GM23338 (cell line): ENCODE measurements around the gene CABP4. TPM values are rescaled to one million over a fixed set of nuclear protein-coding genes. Genes with fewer than 3 reads are reported as not detected.
A peak's percentile ranks its signal among the peaks of the same experiment; 100 is the strongest.

Experiments
- ATAC-seq: fragments of 200-7000 bp; cut with Tn5 transposase; 3 replicates; pipeline ENCODE4 v1.9.1; 2020
- DNase-seq: peaks from one replicate; pipeline ENCODE4 v3.0.0-alpha.2; 2015; ENCODE audit warnings: low spot score
- H2AFZ ChIP-seq: fragments of 200-600 bp; sonication (generic); 2 replicates; pipeline ENCODE4 v1.8.0; 2016; ENCODE audit warnings: antibody characterized with exemption, mild to moderate bottlenecking, moderate library complexity
- H3F3A ChIP-seq: fragments of 200-600 bp; sonication (generic); replicated peaks from 2 replicates; pipeline ENCODE4 v1.8.0; 2017; ENCODE audit warnings: antibody characterized with exemption, mixed run types, low read depth
- H3K27ac ChIP-seq: fragments of 200-600 bp; sonication (generic); 2 replicates; pipeline ENCODE4 v1.6.1; 2016; ENCODE audit warnings: low read depth
- H3K27me3 ChIP-seq: fragments of 200-600 bp; sonication (generic); 2 replicates; pipeline ENCODE4 v1.8.0; 2016; ENCODE audit warnings: mild to moderate bottlenecking, mixed run types, moderate library complexity; ENCODE audit not compliant: insufficient read depth
- H3K36me3 ChIP-seq: fragments of 200-600 bp; sonication (generic); 2 replicates; pipeline ENCODE4 v1.8.0; 2016; ENCODE audit warnings: mild to moderate bottlenecking; ENCODE audit not compliant: insufficient read depth
- H3K4me1 ChIP-seq: fragments of 200-600 bp; sonication (generic); 2 replicates; pipeline ENCODE4 v1.8.0; 2016; ENCODE audit warnings: mild to moderate bottlenecking, moderate library complexity; ENCODE audit not compliant: insufficient read depth
- H3K4me2 ChIP-seq: fragments of 200-600 bp; sonication (generic); 2 replicates; pipeline ENCODE4 v1.7.1; 2017; ENCODE audit warnings: mixed run types
- H3K4me3 ChIP-seq: fragments of 200-600 bp; sonication (generic); 2 replicates; pipeline ENCODE4 v1.6.1; 2016; ENCODE audit warnings: mixed run types
- H3K79me2 ChIP-seq: fragments of 200-600 bp; sonication (generic); replicated peaks from 2 replicates; pipeline ENCODE4 v1.8.0; 2017; ENCODE audit warnings: mild to moderate bottlenecking; ENCODE audit not compliant: insufficient read depth
- H3K9me2 ChIP-seq: fragments of 200-600 bp; sonication (generic); 2 replicates; pipeline ENCODE4 v1.8.0; 2017; ENCODE audit not compliant: insufficient read depth
- H4K20me1 ChIP-seq: fragments of 200-600 bp; sonication (generic); replicated peaks from 2 replicates; pipeline ENCODE4 v1.8.0; 2017; ENCODE audit warnings: mild to moderate bottlenecking; ENCODE audit not compliant: insufficient read depth
- H3K27ac Mint-ChIP-seq: 2 replicates; pipeline ENCODE4 v1.8.0; 2020; ENCODE audit warnings: inconsistent platforms, mild to moderate bottlenecking, moderate library complexity, mixed read lengths
- H3K27me3 Mint-ChIP-seq: 3 replicates; pipeline ENCODE4 v1.8.0; 2022; ENCODE audit warnings: low read depth, mild to moderate bottlenecking, moderate library complexity, mixed read lengths, inconsistent platforms; ENCODE audit not compliant: insufficient read depth, poor library complexity
- H3K36me3 Mint-ChIP-seq: 3 replicates; pipeline ENCODE4 v1.8.0; 2021; ENCODE audit warnings: low read depth, mild to moderate bottlenecking, inconsistent platforms, moderate library complexity, mixed read lengths
- H3K4me1 Mint-ChIP-seq: 3 replicates; pipeline ENCODE4 v1.8.0; 2020; ENCODE audit warnings: mild to moderate bottlenecking, inconsistent platforms, mixed read lengths
- H3K4me3 Mint-ChIP-seq: 3 replicates; pipeline ENCODE4 v1.8.0; 2021; ENCODE audit warnings: moderate library complexity, mild to moderate bottlenecking, inconsistent platforms, mixed read lengths
- H3K9me3 Mint-ChIP-seq: 3 replicates; pipeline ENCODE4 v1.8.0; 2020; ENCODE audit warnings: moderate library complexity, mild to moderate bottlenecking, inconsistent platforms, mixed read lengths
- CREB1 ChIP-seq: fragments of 250-450 bp; sonication (Bioruptor Pico); IDR thresholded peaks from 2 replicates; pipeline ENCODE4 v1.5.0; 2020; ENCODE audit warnings: low read depth, mild to moderate bottlenecking, moderate library complexity
- CTCF ChIP-seq, 2 experiments: fragments of 200-600 bp in 1 of 2; sonication (generic) in 1 of 2; conservative IDR thresholded peaks; 2 replicates each; pipeline versions ENCODE4 v1.5.1 to v1.6.1; 2016 to 2017; ENCODE audit warnings: antibody characterized with exemption in 2 of 2, low read depth in 2 of 2, mild to moderate bottlenecking in 2 of 2, moderate library complexity in 1 of 2
- ETS1 ChIP-seq: IDR thresholded peaks from 2 replicates; pipeline ENCODE4 v1.6.1; 2016; ENCODE audit warnings: antibody characterized with exemption
- EZH2 ChIP-seq: fragments of 200-600 bp; sonication (generic); IDR thresholded peaks from one replicate; pipeline ENCODE4 v1.8.0; 2017; ENCODE audit warnings: antibody characterized with exemption, mild to moderate bottlenecking, low read depth; ENCODE audit not compliant: unreplicated experiment
- EZH2phosphoT487 ChIP-seq: fragments of 200-600 bp; sonication (generic); IDR thresholded peaks from one replicate; pipeline ENCODE4 v1.8.1; 2018; ENCODE audit warnings: antibody characterized with exemption; ENCODE audit not compliant: unreplicated experiment
- JUNB ChIP-seq: IDR thresholded peaks from one replicate; pipeline ENCODE4 v1.6.1; 2016; ENCODE audit warnings: antibody characterized with exemption; ENCODE audit not compliant: unreplicated experiment
- NANOG ChIP-seq: IDR thresholded peaks from 2 replicates; pipeline ENCODE4 v1.6.1; 2016; ENCODE audit warnings: antibody characterized with exemption, borderline replicate concordance
- POLR2AphosphoS5 ChIP-seq: IDR thresholded peaks from 2 replicates; pipeline ENCODE4 v1.6.1; 2016; ENCODE audit warnings: antibody characterized with exemption, low read depth
- REST ChIP-seq: IDR thresholded peaks from one replicate; pipeline ENCODE4 v1.6.1; 2018; ENCODE audit warnings: antibody characterized with exemption; ENCODE audit not compliant: unreplicated experiment
- STAT1 ChIP-seq: IDR thresholded peaks from one replicate; pipeline ENCODE4 v1.6.1; 2016; ENCODE audit warnings: antibody characterized with exemption; ENCODE audit not compliant: unreplicated experiment
- ZNF114 ChIP-seq: fragments of 250-450 bp; sonication (Bioruptor Pico); IDR thresholded peaks from 2 replicates; pipeline ENCODE4 v1.5.0; 2020; ENCODE audit warnings: mild to moderate bottlenecking, moderate library complexity
- ZNF331 ChIP-seq: fragments of 250-450 bp; sonication (Bioruptor Pico); IDR thresholded peaks from 2 replicates; pipeline ENCODE4 v1.5.0; 2020; ENCODE audit warnings: low read depth, mild to moderate bottlenecking, moderate library complexity
- ZNF462 ChIP-seq: fragments of 250-450 bp; sonication (Bioruptor Pico); IDR thresholded peaks from 2 replicates; pipeline ENCODE4 v1.5.0; 2020; ENCODE audit warnings: mild to moderate bottlenecking, moderate library complexity
- polyA plus RNA-seq: library from polyadenylated mRNA; unstranded; fragments of >200 nt; fragmentation: Nextera tagmentation; extraction: Ambion mirVana; gene quantifications from 2 replicates; pipeline ENCODE4 v1.2.1, GENCODE V29; 2016
- total RNA-seq: library from RNA; depleted of rRNA; stranded (reverse); fragments of >200 nt; shearing (Covaris generic); gene quantifications from 2 replicates; pipeline ENCODE4 v1.2.3, GENCODE V29; 2014

The CABP4 gene
- total and polyA plus RNA-seq, 2 experiments from 2014 or later, result 0.28 TPM; not detected in 1

- Histone ChIP-seq H2AFZ (no peak overlapping the region), H3K27me3 (no peaks in the 10 kb centered on the region), H3F3A (0 out of 2 replicates have a peak, but pooled peaks cover 16% of the 10 kb centered on the region), H3K4me1 (peaks cover 14% of the 10 kb centered on the region), H3K36me3 (0 out of 2 replicates have a peak, but pooled peaks cover 3% of the 10 kb centered on the region), H3K27ac (peak overlapping the region; percentile 80; the same call in 1 of the 2 replicates), H3K4me3 (no peak overlapping the region), H3K79me2 (no peaks in the 10 kb centered on the region), H3K4me2 (no peak overlapping the region), H4K20me1 (no peaks in the 10 kb centered on the region), H3K9me2 (no peaks in the 10 kb centered on the region)
- DNase-seq (no peak), ATAC-seq (no peak)
- no peaks in the 10 kb centered on the region for H3K9me3 Mint-ChIP-seq
- H3K4me3 Mint-ChIP-seq, result no peak overlapping the region; the same call in 2 of the 3 replicates
- H3K4me1 Mint-ChIP-seq, result peaks cover 29% of the 10 kb centered on the region
- H3K27me3 Mint-ChIP-seq, result peaks cover 11% of the 10 kb centered on the region
- H3K36me3 Mint-ChIP-seq, result peaks cover 30% of the 10 kb centered on the region
- 0 out of 2 replicates have a peak overlapping the region, but pooled peaks have one; percentile 23 for H3K27ac Mint-ChIP-seq
- TF ChIP-seq STAT1 (no peak), NANOG (no peak), ZNF114 (CRISPR knock-in tag) (no peak), ETS1 (no peak), CTCF (conservative IDR thresholded peaks at IDR 0.05; ENCODE audit: low read depth in 2 of 2) (no peak), JUNB (no peak), EZH2phosphoT487 (no peak), CREB1 (no peak), ZNF462 (CRISPR knock-in tag) (no peak), REST (no peak), EZH2 (no peak), POLR2AphosphoS5 (no peak), ZNF331 (CRISPR knock-in tag) (no peak)
Measured at GRCh38 chr11:67437809-67438157, 17.4 kb upstream of the CABP4 start.
